Stimulated activated naive CD4-positive, alpha-beta T cell (primary cell): Measurements from ENCODE around the gene NTN3.
A peak's percentile ranks its signal among the peaks of the same experiment; 100 is the strongest.

Experiments used
- DNase-seq, 6 experiments: peaks; one replicate each; lab custom pipeline; 2025; lab: John Stamatoyannopoulos, UW

NTN3 gene

GRCh38 chr16:2466667-2467527 is 4.2 kb upstream of the NTN3 start:
- DNase-seq: no peak

DNA sequence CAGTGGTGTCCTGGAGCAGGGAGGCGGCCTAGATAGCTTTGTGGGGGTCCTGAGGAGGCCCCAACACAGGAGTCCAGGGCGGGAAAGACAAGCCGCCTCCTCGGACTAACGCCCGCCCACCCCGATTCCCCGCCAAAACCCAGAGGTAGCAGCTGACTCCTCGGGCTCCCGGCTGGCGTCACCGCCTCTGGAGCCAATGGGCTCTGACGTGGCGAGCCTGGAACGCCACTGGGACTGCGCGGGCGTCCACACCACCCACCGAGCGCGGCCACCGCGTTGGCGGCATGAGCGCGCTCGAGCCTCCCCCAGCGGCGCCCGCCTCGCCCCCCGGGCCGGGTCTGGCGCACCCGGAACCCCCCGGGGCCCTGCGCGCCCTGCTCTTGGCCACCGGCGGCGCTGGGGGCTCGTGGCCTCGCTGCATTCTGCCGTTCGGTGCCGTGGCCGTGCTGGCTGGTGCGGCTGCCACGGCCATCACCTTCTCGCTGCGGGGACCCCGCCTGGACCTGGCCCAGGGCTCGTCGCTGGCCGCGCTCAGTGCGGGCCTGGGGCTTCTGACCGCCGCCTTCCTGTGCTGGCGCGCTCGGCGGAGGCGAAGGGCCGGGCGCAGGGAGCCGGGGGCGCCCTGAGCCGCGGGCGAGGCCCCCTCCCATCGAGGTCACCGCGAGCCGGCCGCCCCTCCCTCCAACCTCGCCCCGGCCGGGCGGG is 3.4 kb upstream of the NTN3 start:
- DNase-seq: no peak

GRCh38 chr16:2468233-2468724 is 2.8 kb upstream of the NTN3 start:
- DNase-seq: peak in 1 of 6 experiments; percentile 13

DNA sequence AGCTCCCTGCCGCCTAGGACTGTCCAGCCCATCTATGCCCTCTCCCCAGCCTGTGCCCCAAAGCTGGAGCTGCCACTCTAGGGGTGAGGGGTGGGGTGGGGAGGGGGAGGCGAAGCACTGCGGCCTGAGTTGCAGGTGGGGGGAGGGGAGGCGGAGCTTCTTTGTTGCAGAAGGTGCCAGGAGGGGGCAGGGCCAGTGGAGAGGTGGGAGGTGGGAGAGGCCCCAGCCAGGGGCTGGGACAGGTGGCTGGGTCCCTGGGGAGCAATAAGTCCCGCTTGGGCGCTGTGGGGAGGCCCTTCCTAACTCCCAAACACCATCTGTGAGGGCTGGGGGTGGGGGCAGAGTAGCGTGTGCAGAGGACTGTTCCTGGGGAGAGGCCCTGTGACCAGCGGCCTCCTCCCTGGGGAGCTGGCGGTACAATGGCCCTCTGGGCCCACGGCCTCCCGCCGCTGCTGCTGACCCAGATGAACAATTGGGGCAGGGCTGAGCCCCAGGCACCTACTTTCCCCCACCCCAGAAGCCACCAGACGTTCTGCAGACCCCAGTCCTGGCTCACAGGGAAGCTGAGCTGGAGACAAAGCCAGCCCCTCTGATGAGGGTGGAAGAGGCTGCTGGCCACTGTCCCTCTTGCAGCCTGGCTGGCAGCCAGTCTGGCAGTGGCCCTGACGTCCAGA is 2.2 kb upstream of the NTN3 start:
- DNase-seq: no peak

- no peak for DNase-seq
Measured at GRCh38 chr16:2469399-2470233, 1.5 kb upstream of the NTN3 start.

DNA sequence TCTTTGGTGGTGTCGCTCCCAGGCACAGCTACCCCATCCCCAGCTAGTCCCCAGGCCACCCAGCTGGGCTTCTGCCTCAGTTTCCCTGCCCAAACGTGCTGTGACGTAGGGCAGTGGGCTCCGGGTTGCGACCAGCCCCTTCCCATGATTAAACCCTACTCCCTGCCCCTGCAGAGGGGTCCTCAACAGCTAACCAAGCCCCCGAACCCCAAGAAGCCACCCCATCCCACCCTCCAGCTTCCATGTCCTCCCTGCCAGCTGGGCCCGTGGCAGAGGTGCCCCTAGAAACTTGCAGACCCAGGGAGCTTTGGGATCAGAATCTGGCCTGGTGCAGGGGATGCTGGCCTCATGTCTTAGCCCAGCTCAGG is 879 bp upstream of the NTN3 start:
- DNase-seq: no peak

- DNase-seq: no peak
Measured at GRCh38 chr16:2470603-2471015, 488 bp upstream of the NTN3 start.

- DNase-seq: no peak
Measured at GRCh38 chr16:2471653-2472487, 773 bp downstream of the NTN3 start.

DNA sequence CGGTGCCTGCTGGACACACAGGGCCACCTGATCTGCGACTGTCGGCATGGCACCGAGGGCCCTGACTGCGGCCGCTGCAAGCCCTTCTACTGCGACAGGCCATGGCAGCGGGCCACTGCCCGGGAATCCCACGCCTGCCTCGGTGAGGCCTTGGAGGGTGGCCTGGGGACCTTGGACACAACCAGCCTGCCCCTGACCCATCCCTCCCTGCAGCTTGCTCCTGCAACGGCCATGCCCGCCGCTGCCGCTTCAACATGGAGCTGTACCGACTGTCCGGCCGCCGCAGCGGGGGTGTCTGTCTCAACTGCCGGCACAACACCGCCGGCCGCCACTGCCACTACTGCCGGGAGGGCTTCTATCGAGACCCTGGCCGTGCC is 1.4 kb downstream of the NTN3 start:
- no peak for DNase-seq

DNA sequence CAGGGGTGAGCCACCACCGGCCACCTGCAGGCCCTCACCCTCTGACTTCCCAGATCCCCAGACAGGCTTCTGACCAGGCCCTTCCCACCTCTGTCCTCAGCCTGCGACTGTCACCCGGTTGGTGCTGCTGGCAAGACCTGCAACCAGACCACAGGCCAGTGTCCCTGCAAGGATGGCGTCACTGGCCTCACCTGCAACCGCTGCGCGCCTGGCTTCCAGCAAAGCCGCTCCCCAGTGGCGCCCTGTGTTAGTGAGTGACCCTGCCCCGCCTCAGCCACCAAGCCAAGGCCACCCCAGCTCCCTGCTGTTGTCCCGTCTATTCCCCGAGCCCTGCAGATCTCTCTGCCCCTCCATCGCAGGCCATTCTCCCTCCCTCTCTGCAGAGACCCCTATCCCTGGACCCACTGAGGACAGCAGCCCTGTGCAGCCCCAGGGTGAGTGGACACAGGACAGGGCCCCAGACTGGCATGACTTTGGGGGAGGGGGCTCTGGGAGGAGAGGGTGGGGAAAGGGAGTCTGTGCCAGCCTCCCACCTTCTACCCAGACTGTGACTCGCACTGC is 1.9 kb downstream of the NTN3 start:
- DNase-seq: peak in 1 of 6 experiments; percentile 6

GRCh38 chr16:2473446-2473926 is 2.4 kb downstream of the NTN3 start:
- DNase-seq: peak in 3 of 6 experiments; percentile 37 to 56 (median 44)

GRCh38 chr16:2473999-2474876 is 3.1 kb downstream of the NTN3 start:
- DNase-seq: peak; percentile 31 to 78 (median 49)

GRCh38 chr16:2474877-2475412 is 3.8 kb downstream of the NTN3 start, which contains the start of gene TBC1D24:
Gene TBC1D24 (plus strand): TSS chr16:2475127. CDS start chr16:2496149, 21,022 bp downstream.
- DNase-seq: peak in 5 of 6 experiments; percentile 58 to 67 (median 63)

GRCh38 chr16:2475413-2476344 is 4.6 kb downstream of the NTN3 start:
- peak in 4 of 6 experiments; percentile 21 to 40 (median 36) for DNase-seq

DNA sequence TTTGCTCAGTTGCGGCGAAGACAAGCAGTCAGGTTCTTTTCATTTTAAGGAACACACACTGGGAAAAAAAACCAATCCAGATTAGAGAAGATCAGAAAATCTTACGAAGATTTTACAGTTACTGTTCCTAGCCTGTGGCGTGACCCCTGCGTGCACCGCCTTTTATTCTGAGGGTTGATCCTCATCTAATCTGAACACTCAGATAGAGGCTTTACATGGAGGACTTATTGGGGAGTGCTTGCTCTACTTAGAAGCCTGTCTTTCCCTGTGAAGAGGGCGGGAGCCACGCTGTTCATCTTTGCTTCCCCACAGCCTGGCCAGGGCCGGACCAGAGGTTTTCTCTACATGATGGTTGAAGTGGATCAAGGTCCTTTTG is 5.2 kb downstream of the NTN3 start:
- DNase-seq: no peak

- DNase-seq: no peak
Measured at GRCh38 chr16:2476741-2477140, 5.6 kb downstream of the NTN3 start.

DNA sequence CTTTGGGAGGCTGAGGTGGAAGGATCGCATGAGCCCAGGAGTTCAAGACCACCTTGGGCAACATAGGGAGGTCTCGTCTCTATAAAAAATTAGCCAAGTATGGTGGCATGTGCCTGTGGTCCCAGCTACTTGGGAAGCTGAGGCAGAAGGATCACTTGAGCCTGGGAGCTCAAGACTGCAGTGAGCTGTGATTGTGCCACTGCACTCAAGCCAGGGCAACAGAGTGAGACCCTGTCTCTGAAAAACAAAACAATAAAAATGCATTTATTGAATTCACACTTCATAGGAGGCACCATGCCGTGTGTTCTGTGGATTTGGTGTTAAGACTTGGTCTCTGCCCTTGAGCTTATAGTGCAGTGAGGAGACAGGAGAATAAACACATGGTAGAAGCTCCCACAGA is 6.2 kb downstream of the NTN3 start:
- no peak for DNase-seq

GRCh38 chr16:2478279-2478678 is 7.2 kb downstream of the NTN3 start:
- DNase-seq: no peak
